ENCODE data around the gene RPS19. TPM values are rescaled to one million over a fixed set of nuclear protein-coding genes. Genes with fewer than 3 reads are reported as not detected.

RPS19 gene
- total RNA-seq, 1 experiment from 2014 or later, result 3,019 TPM

DNA sequence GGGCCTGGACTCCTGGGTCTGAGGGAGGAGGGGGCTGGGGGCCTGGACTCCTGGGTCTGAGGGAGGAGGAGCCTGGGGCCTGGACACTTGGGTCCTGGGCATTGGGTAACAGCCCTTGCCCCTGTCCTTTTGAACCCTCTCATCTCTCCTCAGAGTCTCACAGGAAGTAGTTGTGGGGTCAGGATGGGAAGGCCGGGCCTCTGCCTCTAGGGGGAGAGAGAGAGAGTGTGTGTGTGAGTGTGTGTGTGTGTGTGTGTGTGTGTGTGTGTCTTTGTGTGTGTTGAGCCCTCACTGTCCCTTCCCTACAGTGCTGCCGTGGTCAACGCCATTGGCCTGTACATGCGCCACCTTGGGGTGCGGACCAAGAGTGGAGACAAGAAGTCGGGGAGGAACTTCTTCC, 33.8 kb downstream of the RPS19 start:
- H3K36me3 ChIP-seq (replicated peaks; ENCODE audit: control insufficient read depth, insufficient read depth, low read length), result peaks cover 6% of the 10 kb centered on the region
- H3K4me3 ChIP-seq (ENCODE audit: insufficient read depth, low read depth, low read length), result no peak overlapping the region
- peak; percentile 92 for DNase-seq
- no peaks in the 10 kb centered on the region for H3K27me3 ChIP-seq (ENCODE audit: control insufficient read depth, insufficient read depth, low read length)

DNA sequence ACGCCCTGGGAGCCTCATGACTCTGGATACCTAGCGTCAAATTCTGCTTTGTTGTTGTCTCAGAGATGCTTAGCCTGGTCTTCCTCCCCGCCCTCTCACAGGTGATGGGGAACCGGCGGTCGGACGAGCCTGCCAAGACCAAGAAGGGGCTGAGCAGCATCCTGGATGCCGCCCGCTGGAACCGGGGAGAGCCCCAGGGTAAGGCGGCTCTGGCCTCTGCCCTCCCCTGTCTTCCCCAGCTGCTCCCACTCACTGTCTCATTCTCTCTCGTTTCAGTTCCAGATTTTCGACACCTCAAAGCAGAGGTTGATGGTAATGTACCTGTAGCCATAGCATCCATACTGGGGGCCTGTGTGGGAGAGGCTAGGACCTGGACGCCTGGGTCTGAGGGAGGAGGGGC, 34.3 kb downstream of the RPS19 start:
- no peaks in the 10 kb centered on the region for H3K27me3 ChIP-seq (ENCODE audit: control insufficient read depth, insufficient read depth, low read length)
- no peak overlapping the region for H3K4me3 ChIP-seq (ENCODE audit: insufficient read depth, low read depth, low read length)
- peaks cover 4% of the 10 kb centered on the region for H3K36me3 ChIP-seq (replicated peaks; ENCODE audit: control insufficient read depth, insufficient read depth, low read length)
- no peak for DNase-seq

DNA sequence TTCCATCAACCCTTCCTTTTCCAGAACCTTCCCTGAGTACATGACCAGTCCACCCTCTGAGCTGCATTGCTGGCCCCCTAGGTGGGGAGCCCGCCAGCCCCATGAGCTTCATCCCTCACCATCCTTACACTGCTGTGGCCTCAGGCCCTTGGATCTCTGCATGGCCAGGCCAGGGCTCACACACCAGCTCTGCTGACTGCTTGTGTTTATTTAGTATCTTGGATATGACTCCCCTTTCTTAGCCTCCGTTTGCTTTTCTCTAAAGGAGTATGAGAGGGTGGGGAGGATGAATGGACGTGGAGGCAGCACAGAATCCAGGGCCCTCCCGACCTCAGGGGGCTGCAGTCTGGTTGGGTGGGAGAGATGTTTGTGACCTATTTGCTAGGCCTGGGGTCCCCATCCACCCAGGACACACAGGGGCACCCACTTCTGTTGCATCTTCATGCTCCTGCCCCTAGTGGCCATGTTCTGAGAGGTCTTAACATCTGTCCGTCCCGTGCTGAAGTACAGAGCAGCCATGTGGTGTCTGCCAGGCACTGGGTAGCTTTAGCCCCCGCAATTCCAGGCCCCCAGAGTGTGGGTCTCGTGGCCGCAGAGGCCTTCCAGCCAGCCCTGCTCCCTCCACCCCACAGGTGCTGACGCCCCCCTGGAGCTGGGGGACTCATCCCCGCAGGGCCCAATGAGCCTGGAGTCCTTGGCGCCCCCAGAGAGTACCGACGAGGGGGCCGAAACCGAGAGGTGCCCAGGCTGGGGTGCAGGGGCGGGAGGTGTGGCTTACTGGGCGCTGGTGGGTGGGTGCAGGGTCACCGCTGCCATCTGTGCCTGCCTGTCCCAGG, 35.9 kb downstream of the RPS19 start:
- peak; percentile 77 for DNase-seq
- Histone ChIP-seq H3K27me3 (ENCODE audit: control insufficient read depth, insufficient read depth, low read length) (no peaks in the 10 kb centered on the region), H3K4me3 (ENCODE audit: insufficient read depth, low read depth, low read length) (no peak overlapping the region), H3K36me3 (replicated peaks; ENCODE audit: control insufficient read depth, insufficient read depth, low read length) (peaks cover 9% of the 10 kb centered on the region)

DNA sequence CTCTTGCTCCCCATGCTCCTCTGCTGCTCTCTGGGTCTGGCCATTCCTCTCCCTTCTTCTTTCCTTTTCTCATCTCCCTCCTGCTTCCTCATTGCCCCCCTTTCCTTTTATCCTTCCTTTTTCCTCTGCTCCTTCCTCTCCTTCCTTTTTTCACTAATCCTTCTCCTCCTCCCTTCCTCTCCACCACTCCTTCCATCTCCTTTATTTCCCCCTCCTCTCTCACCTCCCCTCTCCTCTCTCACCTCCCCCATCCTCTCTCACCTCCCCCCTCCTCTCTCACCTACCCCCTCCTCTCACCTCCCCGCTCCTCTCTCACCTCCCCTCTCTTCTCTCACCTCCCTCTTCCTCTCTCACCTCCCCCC, 36.5 kb downstream of the RPS19 start:
- Histone ChIP-seq H3K4me3 (ENCODE audit: insufficient read depth, low read depth, low read length) (no peak overlapping the region), H3K36me3 (replicated peaks; ENCODE audit: control insufficient read depth, insufficient read depth, low read length) (peaks cover 10% of the 10 kb centered on the region), H3K27me3 (ENCODE audit: control insufficient read depth, insufficient read depth, low read length) (no peaks in the 10 kb centered on the region)
- no peak for DNase-seq

DNA sequence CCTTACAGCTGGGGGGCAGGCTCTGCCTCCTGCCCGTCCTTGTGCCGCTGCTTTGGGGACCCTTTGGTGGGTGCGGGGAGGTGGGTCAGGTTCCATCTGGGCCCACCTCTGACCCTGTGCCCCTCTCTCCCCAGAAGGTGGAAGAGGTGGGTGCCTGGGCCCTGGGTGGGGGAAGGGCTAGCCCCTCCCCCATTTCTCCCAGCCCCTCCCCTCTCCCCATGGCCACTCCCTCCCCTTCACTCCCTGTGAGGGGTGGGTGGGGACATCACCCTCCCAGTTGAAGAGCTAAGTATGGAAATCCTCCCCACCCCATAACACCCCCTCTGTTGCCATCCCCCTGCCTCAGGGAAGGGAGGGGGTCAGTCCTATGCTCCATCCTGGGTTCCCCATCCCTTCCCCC, 37.1 kb downstream of the RPS19 start:
- Histone ChIP-seq H3K27me3 (ENCODE audit: control insufficient read depth, insufficient read depth, low read length) (no peaks in the 10 kb centered on the region), H3K36me3 (replicated peaks; ENCODE audit: control insufficient read depth, insufficient read depth, low read length) (peaks cover 12% of the 10 kb centered on the region), H3K4me3 (ENCODE audit: insufficient read depth, low read depth, low read length) (no peak overlapping the region)
- DNase-seq, result peak; percentile 79

DNA sequence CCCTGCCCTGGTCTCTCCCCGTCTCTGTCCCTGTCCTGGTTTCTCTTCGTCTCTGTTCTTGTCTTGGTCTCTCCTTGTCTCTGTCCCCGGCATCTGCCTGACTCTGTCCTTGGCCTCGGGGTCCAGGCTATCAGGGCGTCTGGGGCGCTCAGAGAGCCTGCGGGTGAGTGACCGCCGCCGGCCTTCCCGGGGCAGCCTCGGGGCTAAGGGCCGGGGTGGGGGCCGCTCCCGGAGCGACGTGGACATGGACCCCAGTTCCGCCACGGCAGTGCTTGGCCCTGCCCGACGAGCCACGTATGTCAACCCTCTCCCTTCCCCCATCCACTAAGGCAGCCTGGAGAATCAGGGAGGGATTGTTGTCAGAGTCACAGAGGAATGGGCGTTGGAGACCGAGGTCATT, 37.8 kb downstream of the RPS19 start:
- no peak overlapping the region for H3K4me3 ChIP-seq (ENCODE audit: insufficient read depth, low read depth, low read length)
- no peak for DNase-seq
- peaks cover 14% of the 10 kb centered on the region for H3K36me3 ChIP-seq (replicated peaks; ENCODE audit: control insufficient read depth, insufficient read depth, low read length)
- no peaks in the 10 kb centered on the region for H3K27me3 ChIP-seq (ENCODE audit: control insufficient read depth, insufficient read depth, low read length)

DNA sequence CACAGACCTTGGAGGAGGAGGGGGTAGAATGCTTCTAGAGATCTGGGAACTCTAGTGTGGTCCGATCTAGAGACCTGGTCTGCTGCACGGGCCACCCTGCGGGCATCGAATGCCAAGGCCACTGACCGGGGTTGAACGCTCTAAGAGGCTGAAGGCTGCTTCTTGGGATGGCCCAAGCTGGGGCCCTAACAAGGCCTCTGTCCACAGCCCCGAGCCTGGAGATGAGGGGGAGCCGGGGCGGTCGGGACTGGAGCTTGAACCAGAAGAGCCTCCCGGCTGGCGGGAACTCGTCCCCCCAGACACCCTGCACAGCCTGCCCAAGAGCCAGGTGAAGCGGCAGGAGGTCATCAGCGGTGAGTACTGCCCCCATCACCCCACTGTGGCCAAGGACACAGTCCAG, 38.2 kb downstream of the RPS19 start:
- Histone ChIP-seq H3K36me3 (replicated peaks; ENCODE audit: control insufficient read depth, insufficient read depth, low read length) (peaks cover 18% of the 10 kb centered on the region), H3K4me3 (ENCODE audit: insufficient read depth, low read depth, low read length) (no peak overlapping the region), H3K27me3 (ENCODE audit: control insufficient read depth, insufficient read depth, low read length) (no peaks in the 10 kb centered on the region)
- no peak for DNase-seq

DNA sequence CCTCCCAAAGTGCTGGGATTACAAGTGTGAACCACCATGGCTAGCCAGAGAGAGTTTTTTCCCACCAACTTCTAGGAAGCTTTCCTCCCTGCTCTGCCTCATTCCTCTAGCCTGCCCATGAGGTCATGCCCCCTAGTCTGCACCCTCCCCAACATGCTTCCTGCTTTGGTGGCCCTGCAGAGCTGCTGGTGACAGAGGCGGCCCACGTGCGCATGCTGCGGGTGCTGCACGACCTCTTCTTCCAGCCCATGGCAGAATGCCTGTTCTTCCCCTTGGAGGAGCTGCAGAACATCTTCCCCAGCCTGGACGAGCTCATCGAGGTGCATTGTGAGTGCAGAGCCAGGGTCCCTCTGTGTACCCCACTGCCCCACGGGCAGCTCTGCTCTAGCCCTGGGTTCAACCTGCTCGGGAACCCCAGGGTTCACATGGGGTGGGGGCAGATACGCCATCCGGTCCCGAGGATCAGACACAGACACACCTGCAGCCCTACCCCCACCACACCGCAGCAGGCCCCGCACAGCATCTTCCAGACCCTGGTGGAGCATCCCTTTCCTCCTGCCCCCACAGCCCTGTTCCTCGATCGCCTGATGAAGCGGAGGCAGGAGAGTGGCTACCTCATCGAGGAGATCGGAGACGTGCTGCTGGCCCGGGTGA, 41.8 kb downstream of the RPS19 start:
- Histone ChIP-seq H3K27me3 (ENCODE audit: control insufficient read depth, insufficient read depth, low read length) (no peaks in the 10 kb centered on the region), H3K36me3 (replicated peaks; ENCODE audit: control insufficient read depth, insufficient read depth, low read length) (peaks cover 18% of the 10 kb centered on the region), H3K4me3 (ENCODE audit: insufficient read depth, low read depth, low read length) (no peak overlapping the region)
- DNase-seq, result no peak

DNA sequence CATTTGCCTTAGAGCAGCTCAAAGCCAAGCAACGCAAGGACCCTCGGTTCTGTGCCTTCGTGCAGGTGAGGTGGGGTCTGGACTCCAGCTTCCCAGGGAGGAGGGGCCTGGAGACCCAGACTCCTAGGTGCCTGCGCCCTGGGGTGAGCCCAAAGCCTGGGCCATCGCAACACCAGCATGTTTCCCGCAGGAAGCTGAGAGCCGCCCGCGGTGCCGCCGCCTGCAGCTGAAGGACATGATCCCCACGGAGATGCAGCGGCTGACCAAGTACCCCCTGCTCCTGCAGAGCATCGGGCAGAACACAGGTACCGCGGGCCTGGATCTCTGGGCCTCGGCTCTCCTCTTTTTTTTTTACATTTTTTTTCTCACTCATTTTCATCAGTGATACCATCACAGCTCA, 42.5 kb downstream of the RPS19 start:
- H3K36me3 ChIP-seq (replicated peaks; ENCODE audit: control insufficient read depth, insufficient read depth, low read length), result peaks cover 18% of the 10 kb centered on the region
- DNase-seq, result no peak
- no peaks in the 10 kb centered on the region for H3K27me3 ChIP-seq (ENCODE audit: control insufficient read depth, insufficient read depth, low read length)
- no peak overlapping the region for H3K4me3 ChIP-seq (ENCODE audit: insufficient read depth, low read depth, low read length)

DNA sequence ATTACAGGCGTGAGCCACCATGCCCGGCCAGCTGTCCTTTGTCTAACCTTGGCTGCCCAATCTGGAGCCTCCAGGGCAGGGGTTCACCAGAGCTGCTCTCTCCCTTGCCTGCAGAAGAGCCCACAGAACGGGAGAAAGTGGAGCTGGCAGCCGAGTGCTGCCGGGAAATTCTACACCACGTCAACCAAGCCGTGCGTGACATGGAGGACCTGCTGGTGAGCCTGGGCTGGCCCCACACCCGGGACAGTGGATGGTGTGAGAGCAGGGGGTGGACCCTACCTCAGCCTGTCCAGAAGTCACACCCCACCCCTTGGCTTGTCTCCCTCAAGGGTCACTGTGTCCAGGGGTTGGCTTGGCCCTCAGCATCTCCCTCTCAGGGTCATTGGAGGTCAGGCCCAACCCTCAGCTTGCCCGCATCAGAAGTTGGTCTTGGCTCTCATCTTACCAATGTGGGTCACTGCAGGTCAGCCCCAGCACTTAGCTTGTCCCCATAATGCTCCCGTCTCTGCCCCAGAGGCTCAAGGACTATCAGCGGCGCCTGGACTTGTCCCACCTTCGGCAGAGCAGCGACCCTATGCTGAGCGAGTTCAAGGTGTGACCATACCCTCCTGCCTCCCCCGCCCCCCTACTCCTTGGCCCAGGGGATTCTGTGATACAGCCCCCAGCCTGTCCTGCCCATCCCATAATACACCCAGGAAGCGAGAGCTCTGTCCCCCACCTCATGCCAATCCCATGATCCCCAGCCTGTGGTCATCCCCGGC, 43.3 kb downstream of the RPS19 start:
- H3K27me3 ChIP-seq (ENCODE audit: control insufficient read depth, insufficient read depth, low read length), result no peaks in the 10 kb centered on the region
- H3K36me3 ChIP-seq (replicated peaks; ENCODE audit: control insufficient read depth, insufficient read depth, low read length), result peaks cover 18% of the 10 kb centered on the region

DNA sequence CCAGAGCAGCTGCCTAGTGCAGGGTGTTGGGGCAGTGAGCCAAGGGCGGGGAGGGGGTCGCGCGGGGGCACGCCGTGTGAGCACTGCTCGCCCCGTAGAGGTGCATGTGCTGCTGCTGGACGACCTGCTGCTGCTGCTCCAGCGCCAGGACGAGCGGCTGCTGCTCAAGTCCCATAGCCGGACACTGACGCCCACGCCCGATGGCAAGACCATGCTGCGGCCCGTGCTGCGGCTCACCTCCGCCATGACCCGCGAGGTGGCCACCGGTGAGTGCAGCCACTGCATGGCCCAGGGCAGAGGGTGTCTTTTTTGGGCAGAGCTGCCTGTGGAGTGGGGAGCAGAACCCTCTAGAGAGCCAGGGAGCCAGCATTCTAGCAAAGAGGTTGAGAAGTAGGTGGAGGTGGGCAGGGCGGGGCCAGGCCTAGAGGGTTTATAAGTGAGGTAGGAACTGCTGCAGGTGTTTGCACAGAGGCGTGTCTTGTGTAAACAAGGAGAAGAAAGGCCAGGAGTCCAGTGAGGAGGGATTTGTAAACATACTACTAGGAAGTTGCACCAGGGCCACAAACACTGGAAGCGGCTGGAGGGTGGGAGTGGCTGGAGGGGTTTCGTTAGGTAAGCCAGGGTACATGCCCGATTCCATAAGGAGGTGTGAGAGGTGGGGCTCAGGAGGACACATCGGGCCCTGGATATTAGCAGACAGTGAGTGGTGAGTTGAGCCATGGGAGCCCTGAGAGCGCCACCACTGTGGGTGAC, 44.2 kb downstream of the RPS19 start:
- Histone ChIP-seq H3K4me3 (ENCODE audit: insufficient read depth, low read depth, low read length) (no peak overlapping the region), H3K27me3 (ENCODE audit: control insufficient read depth, insufficient read depth, low read length) (peaks cover 3% of the 10 kb centered on the region), H3K36me3 (replicated peaks; ENCODE audit: control insufficient read depth, insufficient read depth, low read length) (peaks cover 18% of the 10 kb centered on the region)
- no peak for DNase-seq

More for the DNA sequence above, 43.3 kb downstream of the RPS19 start:
- DNase-seq, result no peak
- no peak overlapping the region for H3K4me3 ChIP-seq (ENCODE audit: insufficient read depth, low read depth, low read length)

DNA sequence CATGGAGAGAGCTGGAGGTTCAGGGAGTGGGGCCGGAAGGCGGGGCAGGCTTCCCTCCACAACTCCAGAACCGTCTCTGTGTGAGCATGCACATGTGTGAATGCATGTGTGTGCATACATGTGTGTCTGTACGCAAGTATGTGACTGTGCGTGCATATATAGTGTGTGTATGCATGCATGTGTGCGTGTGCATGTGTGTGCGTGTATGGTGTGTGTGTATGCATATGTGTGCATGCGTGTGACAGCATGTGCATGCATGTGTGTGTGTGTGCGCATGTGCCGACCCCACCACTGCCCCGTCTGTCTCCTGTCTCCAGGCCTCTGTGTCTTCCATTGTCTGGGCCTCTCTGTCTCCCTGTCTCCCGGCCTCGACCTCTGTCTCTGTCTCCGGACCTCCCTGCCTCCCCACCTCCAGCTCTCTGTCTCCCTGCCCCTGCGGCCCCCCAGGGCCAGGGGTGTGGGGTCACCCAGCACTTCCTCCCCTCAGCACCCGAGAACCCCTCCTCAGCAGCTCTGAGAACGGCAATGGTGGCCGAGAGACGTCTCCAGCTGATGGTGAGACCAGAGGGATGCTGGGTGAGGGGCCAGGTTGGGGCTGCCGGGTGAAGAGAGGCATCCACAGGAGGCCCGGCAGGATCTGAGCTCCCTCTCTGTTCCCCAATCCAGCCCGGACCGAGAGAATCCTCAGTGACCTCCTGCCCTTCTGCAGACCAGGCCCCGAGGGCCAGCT, 45.4 kb downstream of the RPS19 start:
- H3K4me3 ChIP-seq (ENCODE audit: insufficient read depth, low read depth, low read length), result no peak overlapping the region
- DNase-seq, result no peak
- H3K27me3 ChIP-seq (ENCODE audit: control insufficient read depth, insufficient read depth, low read length), result peaks cover 14% of the 10 kb centered on the region
- peaks cover 14% of the 10 kb centered on the region for H3K36me3 ChIP-seq (replicated peaks; ENCODE audit: control insufficient read depth, insufficient read depth, low read length)

DNA sequence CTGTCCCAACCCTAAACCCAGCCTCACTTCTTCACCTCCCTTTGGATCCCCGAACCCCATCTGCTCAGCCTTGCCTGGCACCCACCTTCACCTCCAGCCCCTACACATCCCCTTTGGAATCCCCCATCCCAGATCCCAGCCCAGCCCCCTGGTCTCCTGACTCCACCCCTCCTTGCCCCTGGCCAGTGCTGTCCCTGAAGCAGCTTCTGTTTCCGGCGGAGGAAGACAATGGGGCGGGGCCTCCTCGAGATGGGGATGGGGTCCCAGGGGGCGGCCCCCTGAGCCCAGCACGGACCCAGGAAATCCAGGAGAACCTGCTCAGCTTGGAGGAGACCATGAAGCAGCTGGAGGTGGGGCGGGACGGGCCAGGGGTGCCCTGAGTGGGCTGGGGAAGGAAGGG, 46.2 kb downstream of the RPS19 start:
- H3K4me3 ChIP-seq (ENCODE audit: insufficient read depth, low read depth, low read length), result no peak overlapping the region
- peaks cover 22% of the 10 kb centered on the region for H3K27me3 ChIP-seq (ENCODE audit: control insufficient read depth, insufficient read depth, low read length)
- peak; percentile 83 for DNase-seq
- H3K36me3 ChIP-seq (replicated peaks; ENCODE audit: control insufficient read depth, insufficient read depth, low read length), result peaks cover 13% of the 10 kb centered on the region
